Neuronal stem cell (in vitro differentiated cells): ENCODE results near the gene KDM4C.

Experiments used
- DNase-seq: peaks from one replicate; pipeline ENCODE4 v3.0.0-alpha.2; 2013; ENCODE audit warnings: low spot score
- H2AFZ ChIP-seq: one replicate; pipeline ENCODE4 v1.6.1; 2013; ENCODE audit warnings: mild to moderate bottlenecking, low read length, inconsistent platforms
- H2AK5ac ChIP-seq: 2 replicates; pipeline ENCODE4 v1.6.1; 2013; ENCODE audit warnings: low read depth, mild to moderate bottlenecking, inconsistent platforms, low read length, moderate library complexity, mixed read lengths
- H2BK120ac ChIP-seq: 2 replicates; pipeline ENCODE4 v1.6.1; 2013; ENCODE audit warnings: low read depth, mild to moderate bottlenecking, inconsistent platforms, low read length, moderate library complexity, mixed read lengths
- H2BK12ac ChIP-seq: one replicate; pipeline ENCODE4 v1.6.1; 2013; ENCODE audit warnings: low read length, inconsistent platforms
- H2BK15ac ChIP-seq: 2 replicates; pipeline ENCODE4 v1.6.1; 2013; ENCODE audit warnings: mild to moderate bottlenecking, low read length, inconsistent platforms, mixed read lengths
- H2BK5ac ChIP-seq: one replicate; pipeline ENCODE4 v1.6.1; 2013; ENCODE audit warnings: inconsistent platforms, mild to moderate bottlenecking, low read length, moderate library complexity
- H3K14ac ChIP-seq: one replicate; pipeline ENCODE4 v1.6.1; 2013; ENCODE audit warnings: low read length, inconsistent platforms
- H3K18ac ChIP-seq: 2 replicates; pipeline ENCODE4 v1.6.1; 2013; ENCODE audit warnings: low read length, inconsistent platforms
- H3K23ac ChIP-seq: 2 replicates; pipeline ENCODE4 v1.6.1; 2013; ENCODE audit warnings: low read depth, mild to moderate bottlenecking, mixed read lengths, low read length, inconsistent platforms; ENCODE audit not compliant: poor library complexity
- H3K27ac ChIP-seq: replicated peaks from 3 replicates; pipeline ENCODE4 v1.5.1; 2013; ENCODE audit warnings: low read length, inconsistent platforms
- H3K27me3 ChIP-seq, 3 experiments: 2 replicates each; pipeline ENCODE4 v1.6.1; 2013; ENCODE audit warnings: low read length in 3 of 3, mild to moderate bottlenecking in 2 of 3, inconsistent platforms in 1 of 3, low read depth in 1 of 3, mixed read lengths in 1 of 3, moderate library complexity in 1 of 3; ENCODE audit not compliant: control insufficient read depth in 3 of 3, insufficient read depth in 3 of 3
- H3K36me3 ChIP-seq, 2 donors: replicated peaks in 1 of 2; 2 replicates each; pipeline ENCODE4 v1.6.1; 2013; ENCODE audit warnings: low read length in 2 of 2; ENCODE audit not compliant: control insufficient read depth in 2 of 2, insufficient read depth in 2 of 2
- H3K4ac ChIP-seq: 2 replicates; pipeline ENCODE4 v1.6.1; 2013; ENCODE audit warnings: inconsistent platforms, mild to moderate bottlenecking, low read length, moderate library complexity
- H3K4me1 ChIP-seq, 2 donors: 1 replicate in 1 of 2; 2 replicates in 1 of 2; pipeline ENCODE4 v1.6.1; 2013; ENCODE audit warnings: low read length in 2 of 2, low read depth in 1 of 2; ENCODE audit not compliant: control insufficient read depth in 2 of 2, insufficient read depth in 1 of 2
- H3K4me2 ChIP-seq: one replicate; pipeline ENCODE4 v1.6.1; 2013; ENCODE audit warnings: mild to moderate bottlenecking, low read length, inconsistent platforms; ENCODE audit not compliant: insufficient read depth, poor library complexity, severe bottlenecking
- H3K4me3 ChIP-seq, 2 donors: 2 replicates each; pipeline ENCODE4 v1.5.1; 2013; ENCODE audit warnings: low read length in 2 of 2, mild to moderate bottlenecking in 2 of 2, inconsistent platforms in 1 of 2, moderate library complexity in 1 of 2
- H3K79me1 ChIP-seq: one replicate; pipeline ENCODE4 v1.6.1; 2013; ENCODE audit warnings: low read depth, mild to moderate bottlenecking, inconsistent platforms, low read length, moderate library complexity
- H3K9ac ChIP-seq: one replicate; pipeline ENCODE4 v1.6.1; 2013; ENCODE audit warnings: mild to moderate bottlenecking, low read depth, low read length, inconsistent platforms; ENCODE audit not compliant: poor library complexity
- H3K9me3 ChIP-seq, 2 donors: replicated peaks in 1 of 2; 2 replicates each; pipeline versions ENCODE3 to v1.6.1; 2013; ENCODE audit warnings: low read length in 2 of 2, mild to moderate bottlenecking in 2 of 2, inconsistent platforms in 1 of 2, low read depth in 1 of 2, mixed read lengths in 1 of 2, moderate library complexity in 1 of 2; ENCODE audit not compliant: control insufficient read depth in 2 of 2, insufficient read depth in 1 of 2
- H4K8ac ChIP-seq: one replicate; pipeline ENCODE4 v1.6.1; 2013; ENCODE audit warnings: low read depth, mild to moderate bottlenecking, inconsistent platforms, low read length, moderate library complexity
- H4K91ac ChIP-seq: one replicate; pipeline ENCODE4 v1.6.1; 2013; ENCODE audit warnings: low read length, low read depth, mild to moderate bottlenecking, inconsistent platforms; ENCODE audit not compliant: poor library complexity
- WGBS, 2 donors: extraction: QIAGEN DNeasy Blood & Tissue Kit; methylation state at CpG; one replicate each; pipeline ENCODE4 v1.1.7; 2013; ENCODE audit warnings: missing lambda C conversion rate in 2 of 2, mixed read lengths in 1 of 2; ENCODE audit not compliant: insufficient read length in 2 of 2, insufficient replicate concordance in 1 of 2; ENCODE audit errors: extremely low coverage in 2 of 2; 5-methylcytosine and 5-hydroxymethylcytosine counted together

Gene KDM4C

GRCh38 chr9:7211657-7212056, 453.9 kb downstream of the KDM4C start:
- Histone ChIP-seq H2BK5ac (no peak overlapping the region), H4K91ac (no peak overlapping the region), H2BK12ac (no peak overlapping the region), H2AK5ac (no peak overlapping the region), H4K8ac (no peak overlapping the region), H3K23ac (no peak overlapping the region), H3K4me1 (peaks cover 7 to 16% of the 10 kb centered on the region in 2 donors), H3K14ac (no peak overlapping the region), H2BK120ac (no peak overlapping the region), H3K79me1 (no peaks in the 10 kb centered on the region), H3K4me2 (no peak overlapping the region), H3K27ac (no peak overlapping the region), H3K9ac (no peak overlapping the region), H3K4me3 (no peak overlapping the region), H3K36me3 (no peaks in the 10 kb centered on the region), H2AFZ (peak overlapping the region; percentile 69), H3K18ac (no peak overlapping the region), H3K4ac (no peak overlapping the region), H2BK15ac (no peak overlapping the region), H3K9me3 (no peaks in the 10 kb centered on the region), H3K27me3 (no peaks in the 10 kb centered on the region)
- no peak for DNase-seq
- no CpG with 5 or more reads among the region's 3 CpGs for WGBS, 2 donors

DNA sequence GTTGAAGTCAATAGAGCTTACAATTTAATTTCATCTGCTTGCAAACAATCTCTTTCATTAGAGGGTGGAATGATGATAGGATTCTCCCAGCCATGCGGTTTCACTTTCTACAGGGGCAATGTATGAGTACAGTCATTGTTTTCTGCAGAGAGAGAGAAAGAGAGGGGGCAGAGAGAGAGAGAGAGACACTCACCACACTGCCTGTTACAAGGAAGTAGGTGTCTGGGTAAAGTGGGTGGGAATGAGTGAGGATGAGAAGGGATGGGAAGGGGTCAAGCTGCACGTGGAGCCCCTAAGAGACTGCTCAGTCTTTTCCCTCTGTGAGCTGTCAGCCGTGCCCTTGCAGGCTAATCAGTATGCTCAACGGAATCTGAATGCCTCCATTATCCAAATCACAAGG, 454.3 kb downstream of the KDM4C start:
- no peaks in the 10 kb centered on the region for H3K9me3 ChIP-seq
- H2BK120ac ChIP-seq: no peak overlapping the region
- no peaks in the 10 kb centered on the region for H3K36me3 ChIP-seq
- no peak overlapping the region for H3K4ac ChIP-seq
- H4K8ac ChIP-seq: no peak overlapping the region
- no peak overlapping the region for H3K14ac ChIP-seq
- H3K23ac ChIP-seq: no peak overlapping the region
- H3K4me1 ChIP-seq: peaks cover 7 to 16% of the 10 kb centered on the region in 2 donors
- H3K79me1 ChIP-seq: no peaks in the 10 kb centered on the region
- H2BK15ac ChIP-seq: no peak overlapping the region
- H3K27me3 ChIP-seq: no peaks in the 10 kb centered on the region
- H3K4me2 ChIP-seq: no peak overlapping the region
- H3K4me3 ChIP-seq: no peak overlapping the region
- H2BK12ac ChIP-seq: no peak overlapping the region
- no peak overlapping the region for H2AK5ac ChIP-seq
- no peak for DNase-seq
- H3K18ac ChIP-seq: no peak overlapping the region
- peak overlapping the region; percentile 69 for H2AFZ ChIP-seq
- H4K91ac ChIP-seq: no peak overlapping the region
- WGBS, 2 donors: no CpG with 5 or more reads among the region's 4 CpGs
- H2BK5ac ChIP-seq: no peak overlapping the region
- H3K9ac ChIP-seq: no peak overlapping the region
- H3K27ac ChIP-seq: no peak overlapping the region

DNA sequence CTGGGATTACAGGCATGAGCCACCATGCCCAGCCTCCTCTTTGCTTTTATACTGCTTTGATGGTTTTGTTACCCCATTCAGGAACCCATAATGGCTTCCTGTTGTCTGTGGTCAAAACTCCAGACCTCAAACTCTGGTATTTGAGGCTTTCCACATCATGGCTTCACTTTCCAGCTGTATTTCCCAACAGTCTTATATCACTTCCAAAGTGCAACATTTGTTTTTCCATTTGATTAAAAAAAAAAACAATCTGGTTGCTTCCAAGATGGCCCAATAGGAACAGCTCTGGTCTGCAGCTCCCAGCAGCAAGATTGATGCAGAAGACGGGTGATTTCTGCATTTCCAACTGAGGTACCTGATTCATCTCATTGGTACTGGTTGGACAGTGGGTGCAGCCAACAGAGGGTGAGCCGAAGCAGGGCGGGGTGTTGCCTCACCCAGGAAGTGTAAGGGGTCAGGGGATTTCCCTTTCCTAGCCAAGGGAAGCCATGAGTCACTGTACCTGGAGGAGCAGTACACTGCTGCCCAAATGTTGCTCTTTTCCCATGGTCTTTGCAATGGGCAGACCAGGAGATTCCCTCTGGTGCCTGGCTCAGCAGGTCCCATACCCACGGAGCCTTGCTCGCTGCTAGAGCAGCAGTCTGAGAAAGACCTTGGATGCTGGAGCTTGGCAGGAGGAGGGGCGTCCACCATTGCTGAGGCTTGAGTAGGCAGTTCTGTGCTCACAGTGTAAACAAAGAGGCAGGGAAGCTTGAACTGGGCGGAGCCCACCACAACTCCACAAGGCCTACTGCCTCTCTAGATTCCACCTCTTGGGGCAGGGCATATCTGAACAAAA, 458.4 kb downstream of the KDM4C start:
- H4K91ac ChIP-seq: no peak overlapping the region
- no peak overlapping the region for H3K18ac ChIP-seq
- H3K23ac ChIP-seq: no peak overlapping the region
- peak overlapping the region; percentile 45 for H2AFZ ChIP-seq
- no peaks in the 10 kb centered on the region for H3K79me1 ChIP-seq
- H4K8ac ChIP-seq: no peak overlapping the region
- no peaks in the 10 kb centered on the region for H3K27me3 ChIP-seq
- WGBS, 2 donors: no CpG with 5 or more reads among the region's 7 CpGs
- no peak overlapping the region for H2BK12ac ChIP-seq
- no peak overlapping the region for H2BK120ac ChIP-seq
- DNase-seq: no peak
- no peak overlapping the region for H3K27ac ChIP-seq
- H3K14ac ChIP-seq: no peak overlapping the region
- no peaks in the 10 kb centered on the region for H3K36me3 ChIP-seq
- no peaks in the 10 kb centered on the region for H3K9me3 ChIP-seq
- H2BK5ac ChIP-seq: no peak overlapping the region
- H3K4me2 ChIP-seq: no peak overlapping the region
- H2AK5ac ChIP-seq: no peak overlapping the region
- H3K9ac ChIP-seq: no peak overlapping the region
- peaks cover 5 to 10% of the 10 kb centered on the region in 2 donors for H3K4me1 ChIP-seq
- H3K4me3 ChIP-seq: no peak overlapping the region
- no peak overlapping the region for H3K4ac ChIP-seq
- no peak overlapping the region for H2BK15ac ChIP-seq

DNA sequence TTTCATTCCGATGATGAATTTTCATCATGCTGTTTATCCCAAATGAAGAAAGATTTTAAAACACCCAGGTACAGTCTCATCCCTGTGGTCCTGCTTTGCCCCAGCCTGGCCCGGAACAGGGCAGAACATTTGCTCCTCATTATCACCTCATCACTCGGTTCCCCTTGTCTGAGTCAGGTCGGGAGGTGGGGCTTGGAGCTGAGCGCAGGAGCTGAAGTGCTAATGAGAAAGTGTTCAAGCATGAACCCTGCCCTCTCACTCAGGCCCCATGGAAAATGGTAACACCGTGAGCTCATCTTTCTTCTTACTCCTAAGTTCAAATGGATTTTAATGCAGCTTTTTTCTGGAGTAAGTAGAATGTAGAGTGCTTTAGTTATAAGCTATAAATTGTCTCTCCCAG, 466.2 kb downstream of the KDM4C start:
- Histone ChIP-seq H2BK15ac (no peak overlapping the region), H4K8ac (no peak overlapping the region), H3K9ac (no peak overlapping the region), H3K23ac (no peak overlapping the region), H2BK5ac (no peak overlapping the region), H3K27ac (no peak overlapping the region), H2AFZ (peak overlapping the region; percentile 59), H3K4me1 (peaks cover 0 to 1% of the 10 kb centered on the region in 2 donors), H3K14ac (no peak overlapping the region), H4K91ac (no peak overlapping the region), H3K9me3 (no peaks in the 10 kb centered on the region), H3K79me1 (no peaks in the 10 kb centered on the region), H3K18ac (no peak overlapping the region), H2AK5ac (no peak overlapping the region), H3K36me3 (no peaks in the 10 kb centered on the region), H3K4me2 (no peak overlapping the region), H3K4ac (no peak overlapping the region), H2BK120ac (no peak overlapping the region), H2BK12ac (no peak overlapping the region), H3K27me3 (no peaks in the 10 kb centered on the region), H3K4me3 (no peak overlapping the region)
- no CpG with 5 or more reads among the region's 6 CpGs for WGBS, 2 donors
- no peak for DNase-seq
